ENCODE data around the gene PACS2.

The PACS2 gene

GRCh38 chr14:105367116-105368031 is 52.8 kb downstream of the PACS2 start:
- no peak for DNase-seq (ENCODE audit: low read depth in 1 of 2, low spot score in 1 of 2)

GRCh38 chr14:105368032-105368417 is 53.5 kb downstream of the PACS2 start:
- DNase-seq (ENCODE audit: low read depth in 1 of 2, low spot score in 1 of 2), result no peak

GRCh38 chr14:105368426-105368825 is 53.9 kb downstream of the PACS2 start:
- DNase-seq (ENCODE audit: low read depth in 1 of 2, low spot score in 1 of 2), result no peak

GRCh38 chr14:105368910-105369652 is 54.5 kb downstream of the PACS2 start:
- DNase-seq (ENCODE audit: low read depth in 1 of 2, low spot score in 1 of 2), result no peak

- no peak for DNase-seq (ENCODE audit: low read depth in 1 of 2, low spot score in 1 of 2)
These were observed 55.1 kb downstream of the PACS2 start for GRCh38 chr14:105369653-105370040.

- no peak for DNase-seq (ENCODE audit: low read depth in 1 of 2, low spot score in 1 of 2)
These were observed 59.8 kb downstream of the PACS2 start for GRCh38 chr14:105374389-105374788.

- no peak for DNase-seq (ENCODE audit: low read depth in 1 of 2, low spot score in 1 of 2)
These were observed 61.1 kb downstream of the PACS2 start for GRCh38 chr14:105375635-105376057.

- no peak for DNase-seq (ENCODE audit: low read depth in 1 of 2, low spot score in 1 of 2)
These were observed 62.2 kb downstream of the PACS2 start for GRCh38 chr14:105376521-105377440.

- no peak for DNase-seq (ENCODE audit: low read depth in 1 of 2, low spot score in 1 of 2)
These were observed 63.1 kb downstream of the PACS2 start for GRCh38 chr14:105377555-105378182.

GRCh38 chr14:105378199-105378598 is 63.7 kb downstream of the PACS2 start:
- DNase-seq (ENCODE audit: low read depth in 1 of 2, low spot score in 1 of 2), result no peak

GRCh38 chr14:105378873-105379685 is 64.5 kb downstream of the PACS2 start:
- no peak for DNase-seq (ENCODE audit: low read depth in 1 of 2, low spot score in 1 of 2)

GRCh38 chr14:105379946-105380345 is 65.4 kb downstream of the PACS2 start:
- no peak for DNase-seq (ENCODE audit: low read depth in 1 of 2, low spot score in 1 of 2)

GRCh38 chr14:105380756-105381155 is 66.2 kb downstream of the PACS2 start:
- DNase-seq (ENCODE audit: low read depth in 1 of 2, low spot score in 1 of 2), result no peak

- DNase-seq (ENCODE audit: low read depth in 1 of 2, low spot score in 1 of 2), result no peak
These were observed 67.1 kb downstream of the PACS2 start for GRCh38 chr14:105381446-105382342.

- DNase-seq (ENCODE audit: low read depth in 1 of 2, low spot score in 1 of 2), result no peak
These were observed 68.0 kb downstream of the PACS2 start for GRCh38 chr14:105382343-105383082.

GRCh38 chr14:105383083-105383730 is 68.7 kb downstream of the PACS2 start:
- DNase-seq (ENCODE audit: low read depth in 1 of 2, low spot score in 1 of 2), result no peak

GRCh38 chr14:105384041-105384557 is 69.6 kb downstream of the PACS2 start:
- no peak for DNase-seq (ENCODE audit: low read depth in 1 of 2, low spot score in 1 of 2)

Data from activated T-helper 1 cell treated with anti-CD3 and anti-CD28 coated beads, Interleukin-2, amount 50 U/mL, for 16 hours (primary cell).